ENCODE measurements around the gene ARMC6. TPM values are rescaled to one million over a fixed set of nuclear protein-coding genes. Genes with fewer than 3 reads are reported as not detected.
"Not testable (repeated sequence)": the region's sequence is repeated elsewhere in the genome, so short reads cannot be mapped to it uniquely, and the experiment has no call there.

ARMC6 gene
- total and polyA plus RNA-seq, 2 donors: 32.6 to 36.6 TPM

DNA sequence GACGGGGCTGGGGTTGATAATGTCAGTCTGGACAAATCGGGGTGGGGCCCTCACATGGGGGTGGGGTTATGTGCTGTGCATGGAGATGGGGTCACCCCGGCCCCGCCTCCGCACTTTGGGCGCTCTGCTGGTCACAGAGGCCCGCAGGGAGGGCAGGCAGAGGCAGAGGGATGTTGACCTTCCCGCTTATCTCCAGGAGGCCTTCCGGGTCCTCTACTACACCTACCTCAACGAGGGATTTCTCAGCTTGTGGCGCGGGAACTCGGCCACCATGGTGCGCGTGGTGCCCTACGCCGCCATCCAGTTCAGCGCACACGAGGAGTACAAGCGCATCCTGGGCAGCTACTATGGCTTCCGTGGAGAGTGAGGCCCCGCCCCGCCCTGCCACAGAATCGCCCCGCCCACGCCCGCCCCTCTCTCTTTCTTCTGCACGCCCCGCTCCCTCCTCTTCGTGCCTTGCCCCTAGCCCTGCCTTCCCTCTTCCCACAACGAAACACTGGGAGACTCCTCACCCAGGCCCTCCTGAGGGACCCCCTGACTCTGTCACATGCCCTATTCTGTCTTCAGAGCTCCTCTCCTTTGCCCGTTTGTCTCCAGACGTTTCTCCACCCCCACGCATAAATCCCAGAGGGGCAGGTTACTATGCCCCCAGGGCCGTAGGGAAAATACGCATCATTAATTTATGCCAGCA is 72.1 kb downstream of the ARMC6 start:
- 85% methylated on average over 36 of the region's 36 CpGs for WGBS
- peak in 7 of 9 donors; percentile 26 to 72 (median 48) for DNase-seq (ENCODE audit: low read depth in 6 of 9, low spot score in 9 of 9)
- peak overlapping the region in 1 of 2 donors; percentile 29 for H3K4me3 ChIP-seq (ENCODE audit: low read length in 2 of 2)
- peaks cover 1 to 9% of the 10 kb centered on the region in 2 donors for H3K4me1 ChIP-seq (ENCODE audit: control insufficient read depth in 2 of 2, insufficient read depth in 2 of 2, low read length in 2 of 2)
- no peak overlapping the region for H3K27ac ChIP-seq (ENCODE audit: low read depth in 1 of 2, low read length in 1 of 2)
- H3K9me3 ChIP-seq (ENCODE audit: control insufficient read depth in 2 of 2, insufficient read depth in 1 of 2, low read length in 1 of 2): no peaks in the 10 kb centered on the region
- H3K27me3 ChIP-seq (ENCODE audit: control insufficient read depth in 2 of 2, insufficient read depth in 1 of 2, low read length in 1 of 2): no peaks in the 10 kb centered on the region
- peaks cover 4 to 23% of the 10 kb centered on the region in 2 donors for H3K36me3 ChIP-seq (ENCODE audit: control insufficient read depth in 2 of 2, insufficient read depth in 2 of 2, low read length in 1 of 2)

DNA sequence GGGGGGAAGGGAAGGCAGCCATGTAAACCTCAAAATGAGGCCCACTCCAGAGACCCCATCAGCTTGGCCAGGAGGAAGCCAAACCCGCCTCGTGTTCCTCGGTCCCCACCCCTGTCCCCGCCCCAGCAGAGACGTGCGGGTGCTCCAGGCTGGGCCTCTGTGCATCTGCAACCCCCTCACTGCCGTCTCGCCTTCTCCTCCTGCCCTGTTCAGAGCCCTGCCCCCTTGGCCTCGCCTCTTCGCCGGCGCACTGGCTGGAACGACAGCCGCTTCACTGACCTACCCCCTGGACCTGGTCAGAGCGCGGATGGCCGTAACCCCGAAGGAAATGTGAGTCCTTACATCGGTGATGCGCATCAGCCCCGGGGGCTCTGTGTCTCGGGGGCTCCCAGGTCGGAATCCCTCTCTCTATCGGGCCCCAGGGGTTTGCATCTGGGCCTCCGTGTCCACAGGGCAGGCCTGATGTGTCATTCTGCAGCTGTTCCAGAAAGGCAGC is 72.7 kb downstream of the ARMC6 start:
- Histone ChIP-seq H3K4me1 (ENCODE audit: control insufficient read depth in 2 of 2, insufficient read depth in 2 of 2, low read length in 2 of 2) (peaks cover 2 to 13% of the 10 kb centered on the region in 2 donors), H3K36me3 (ENCODE audit: control insufficient read depth in 2 of 2, insufficient read depth in 2 of 2, low read length in 1 of 2) (peaks cover 4 to 20% of the 10 kb centered on the region in 2 donors), H3K9me3 (ENCODE audit: control insufficient read depth in 2 of 2, insufficient read depth in 1 of 2, low read length in 1 of 2) (no peaks in the 10 kb centered on the region), H3K27ac (ENCODE audit: low read depth in 1 of 2, low read length in 1 of 2) (no peak overlapping the region), H3K4me3 (ENCODE audit: low read length in 2 of 2) (peak overlapping the region in 1 of 2 donors; percentile 29), H3K27me3 (ENCODE audit: control insufficient read depth in 2 of 2, insufficient read depth in 1 of 2, low read length in 1 of 2) (peaks cover 0 to 5% of the 10 kb centered on the region in 2 donors)
- DNase-seq (ENCODE audit: low read depth in 6 of 9, low spot score in 9 of 9): peak in 1 of 9 donors; percentile 13
- 89% methylated on average over 25 of the region's 25 CpGs for WGBS

DNA sequence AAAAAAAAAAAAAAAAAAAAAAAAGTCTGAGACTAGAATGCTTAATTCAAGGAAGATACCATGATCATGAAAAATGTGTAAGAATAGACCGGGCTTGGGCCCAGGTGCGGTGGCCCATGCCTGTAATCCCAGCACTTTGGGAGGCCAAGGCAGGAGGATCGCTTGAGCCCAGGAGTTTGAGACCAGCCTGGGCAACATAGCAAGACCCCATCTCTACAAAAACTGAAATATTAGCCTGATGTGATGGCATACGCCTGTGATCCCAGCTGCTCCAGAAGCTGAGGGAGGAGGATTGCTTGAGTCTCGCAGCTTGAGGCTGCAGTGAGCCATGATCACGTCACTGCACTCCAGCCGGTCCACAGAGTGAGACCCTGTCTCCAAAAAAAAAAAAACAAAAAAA is 73.5 kb downstream of the ARMC6 start:
- Histone ChIP-seq H3K36me3 (ENCODE audit: control insufficient read depth in 2 of 2, insufficient read depth in 2 of 2, low read length in 1 of 2) (peaks cover 4 to 16% of the 10 kb centered on the region in 2 donors), H3K4me1 (ENCODE audit: control insufficient read depth in 2 of 2, insufficient read depth in 2 of 2, low read length in 2 of 2) (peaks cover 2 to 13% of the 10 kb centered on the region in 2 donors)
- not testable (repeated sequence) for H3K4me3 ChIP-seq (ENCODE audit: low read length in 2 of 2); DNase-seq (ENCODE audit: low read depth in 6 of 9, low spot score in 9 of 9); H3K9me3 ChIP-seq (ENCODE audit: control insufficient read depth in 2 of 2, insufficient read depth in 1 of 2, low read length in 1 of 2); H3K27ac ChIP-seq (ENCODE audit: low read depth in 1 of 2, low read length in 1 of 2); H3K27me3 ChIP-seq (ENCODE audit: control insufficient read depth in 2 of 2, insufficient read depth in 1 of 2, low read length in 1 of 2)
- 98% methylated on average over 7 of the region's 7 CpGs for WGBS

DNA sequence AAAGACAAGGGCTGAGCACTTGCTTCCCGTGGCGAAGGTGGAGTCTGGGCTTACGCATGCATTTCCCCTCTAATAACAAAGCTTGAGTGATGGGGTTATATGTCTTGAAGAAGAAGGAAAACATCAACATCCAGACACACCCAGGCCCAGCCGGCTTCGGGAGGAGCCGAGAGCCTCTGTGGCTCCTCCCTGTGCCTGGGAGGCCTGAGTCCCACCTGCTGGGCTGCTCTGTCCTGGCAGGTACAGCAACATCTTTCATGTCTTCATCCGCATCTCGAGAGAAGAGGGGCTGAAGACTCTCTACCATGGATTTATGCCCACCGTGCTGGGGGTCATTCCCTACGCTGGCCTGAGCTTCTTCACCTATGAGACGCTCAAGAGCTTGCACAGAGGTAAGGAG is 74.3 kb downstream of the ARMC6 start:
- Histone ChIP-seq H3K36me3 (ENCODE audit: control insufficient read depth in 2 of 2, insufficient read depth in 2 of 2, low read length in 1 of 2) (peaks cover 4 to 16% of the 10 kb centered on the region in 2 donors), H3K4me1 (ENCODE audit: control insufficient read depth in 2 of 2, insufficient read depth in 2 of 2, low read length in 2 of 2) (peaks cover 2 to 13% of the 10 kb centered on the region in 2 donors), H3K27ac (ENCODE audit: low read depth in 1 of 2, low read length in 1 of 2) (no peak overlapping the region), H3K27me3 (ENCODE audit: control insufficient read depth in 2 of 2, insufficient read depth in 1 of 2, low read length in 1 of 2) (peaks cover 0 to 5% of the 10 kb centered on the region in 2 donors), H3K9me3 (ENCODE audit: control insufficient read depth in 2 of 2, insufficient read depth in 1 of 2, low read length in 1 of 2) (no peaks in the 10 kb centered on the region), H3K4me3 (ENCODE audit: low read length in 2 of 2) (no peak overlapping the region)
- 96% methylated on average over 11 of the region's 11 CpGs for WGBS
- no peak for DNase-seq (ENCODE audit: low read depth in 6 of 9, low spot score in 9 of 9)

Other genes starting within 250 kb of the ARMC6 start
- gene COMP, start 242.3 kb upstream of the ARMC6 start, total RNA-seq: 0.09 TPM
- gene COMP, start 242.3 kb upstream of the ARMC6 start, polyA plus RNA-seq: 1.5 TPM
- gene UPF1, start 201.6 kb upstream of the ARMC6 start, total RNA-seq: 25.4 TPM
- gene UPF1, start 201.6 kb upstream of the ARMC6 start, polyA plus RNA-seq: 61.0 TPM
- gene CERS1, start 137.4 kb upstream of the ARMC6 start, total RNA-seq: 0.28 TPM
- 0.41 TPM for gene CERS1, start 137.4 kb upstream of the ARMC6 start, polyA plus RNA-seq
- gene COPE, start 114.2 kb upstream of the ARMC6 start, total RNA-seq: 197 TPM
- gene COPE, start 114.2 kb upstream of the ARMC6 start, polyA plus RNA-seq: 180 TPM
- gene DDX49, start 113.9 kb upstream of the ARMC6 start, total RNA-seq: 54.9 TPM
- 42.8 TPM for gene DDX49, start 113.9 kb upstream of the ARMC6 start, polyA plus RNA-seq
- gene HOMER3, start 92.4 kb upstream of the ARMC6 start, total RNA-seq: 10.1 TPM
- 34.0 TPM for gene HOMER3, start 92.4 kb upstream of the ARMC6 start, polyA plus RNA-seq
- gene SUGP2, start 86 bp upstream of the ARMC6 start, total RNA-seq: 45.3 TPM
- gene SUGP2, start 86 bp upstream of the ARMC6 start, polyA plus RNA-seq: 129 TPM
- gene SLC25A42, start 30.4 kb downstream of the ARMC6 start, total RNA-seq: 5.8 TPM
- gene SLC25A42, start 30.4 kb downstream of the ARMC6 start, polyA plus RNA-seq: 10.9 TPM
- gene TMEM161A, start 104.9 kb downstream of the ARMC6 start, total RNA-seq: 13.6 TPM
- 33.0 TPM for gene TMEM161A, start 104.9 kb downstream of the ARMC6 start, polyA plus RNA-seq
- 0.42 TPM for gene MEF2B, start 136.7 kb downstream of the ARMC6 start, total RNA-seq
- gene MEF2B, start 136.7 kb downstream of the ARMC6 start, polyA plus RNA-seq: 2.1 TPM
- 12.5 TPM for gene BORCS8, start 158.5 kb downstream of the ARMC6 start, total RNA-seq
- 23.8 TPM for gene BORCS8, start 158.5 kb downstream of the ARMC6 start, polyA plus RNA-seq
- gene RFXANK, start 158.7 kb downstream of the ARMC6 start, total RNA-seq: 144 TPM
- gene RFXANK, start 158.7 kb downstream of the ARMC6 start, polyA plus RNA-seq: 136 TPM
- gene NR2C2AP, start 169.8 kb downstream of the ARMC6 start, total RNA-seq: 17.7 TPM
- 20.1 TPM for gene NR2C2AP, start 169.8 kb downstream of the ARMC6 start, polyA plus RNA-seq
- gene NCAN, start 178.4 kb downstream of the ARMC6 start, total RNA-seq: 0.14 TPM
- 0.27 TPM for gene NCAN, start 178.4 kb downstream of the ARMC6 start, polyA plus RNA-seq
- 0.09 TPM for gene TM6SF2, start 239.7 kb downstream of the ARMC6 start, total RNA-seq
- gene TM6SF2, start 239.7 kb downstream of the ARMC6 start, polyA plus RNA-seq: 0.07 TPM

Measured in thymus (tissue), 11 donors.